PC-3 (cell line): ENCODE results near the gene PRAC1. TPM values are rescaled to one million over a fixed set of nuclear protein-coding genes. Genes with fewer than 3 reads are reported as not detected.
A peak's percentile ranks its signal among the peaks of the same experiment; 100 is the strongest.

Experiments used
- ATAC-seq: fragments of 200-7000 bp; cut with Tn5 transposase; 2 replicates; pipeline ENCODE4 v1.9.1; 2020; ENCODE audit warnings: mild to moderate bottlenecking, moderate library complexity
- BruUV-seq: library from RNA; stranded (reverse); fragments of 400-500 nt; replicated peaks from 2 replicates; lab custom pipeline; 2021; lab: Mats Ljungman, UMichigan
- CTCF ChIA-PET: fragments of 300-600 bp; sonication (Branson Sonifier 250); formaldehyde crosslinking; loops from one replicate; lab custom pipeline; 2022; ENCODE audit warnings: antibody characterized with exemption; lab: Charles Lee
- POLR2A ChIA-PET: fragments of 300-600 bp; sonication (Branson Sonifier 250); formaldehyde crosslinking; loops from one replicate; lab custom pipeline; 2022; ENCODE audit warnings: antibody characterized with exemption; ENCODE audit not compliant: unreplicated experiment; lab: Charles Lee
- DNase-seq: peaks from one replicate; pipeline ENCODE4 v3.0.0-alpha.2; 2015
- H2AFZ ChIP-seq: fragments of 300-600 bp; sonication (generic); 2 replicates; pipeline ENCODE4 v1.6.0; 2016; ENCODE audit warnings: antibody characterized with exemption, low read length
- H3F3A ChIP-seq: fragments of 300-600 bp; sonication (generic); one replicate; pipeline ENCODE4 v1.6.0; 2017; ENCODE audit warnings: antibody characterized with exemption, low read length, control low read depth, mild to moderate bottlenecking; ENCODE audit not compliant: unreplicated experiment
- H3K27ac ChIP-seq: fragments of 300-600 bp; sonication (generic); 2 replicates; pipeline ENCODE4 v1.5.1; 2016; ENCODE audit warnings: mild to moderate bottlenecking, low read length
- H3K27me3 ChIP-seq: fragments of 300-600 bp; sonication (generic); 2 replicates; pipeline ENCODE4 v1.6.1; 2016; ENCODE audit warnings: low read length, mixed read lengths
- H3K36me3 ChIP-seq: fragments of 300-600 bp; sonication (generic); 2 replicates; pipeline ENCODE4 v1.6.1; 2016; ENCODE audit warnings: low read depth, mixed run types, low read length, mixed read lengths
- H3K4me1 ChIP-seq: fragments of 300-600 bp; sonication (generic); 2 replicates; pipeline ENCODE4 v1.5.1; 2016; ENCODE audit warnings: low read length; ENCODE audit not compliant: insufficient read depth
- H3K4me2 ChIP-seq: fragments of 300-600 bp; sonication (generic); 2 replicates; pipeline ENCODE4 v1.6.0; 2016; ENCODE audit warnings: low read length
- H3K4me3 ChIP-seq: fragments of 300-600 bp; sonication (generic); 2 replicates; pipeline ENCODE4 v1.5.1; 2016; ENCODE audit warnings: mild to moderate bottlenecking, low read length, mixed read lengths
- H3K79me2 ChIP-seq: fragments of 300-600 bp; sonication (generic); 2 replicates; pipeline ENCODE4 v1.6.1; 2017; ENCODE audit warnings: low read length, mixed read lengths
- H3K9ac ChIP-seq: fragments of 300-600 bp; sonication (generic); 2 replicates; pipeline ENCODE4 v1.6.0; 2016; ENCODE audit warnings: mild to moderate bottlenecking, low read length
- H3K9me2 ChIP-seq: fragments of 300-600 bp; sonication (generic); replicated peaks from 2 replicates; pipeline ENCODE4 v1.6.1; 2016; ENCODE audit warnings: mixed run types, low read length, mixed read lengths
- H3K9me3 ChIP-seq: fragments of 300-600 bp; sonication (generic); 2 replicates; pipeline ENCODE4 v1.6.1; 2016; ENCODE audit warnings: low read length, mixed read lengths
- H4K20me1 ChIP-seq: fragments of 300-600 bp; sonication (generic); 2 replicates; pipeline ENCODE4 v1.6.1; 2016; ENCODE audit warnings: low read length, mixed read lengths
- EZH2 ChIP-seq: fragments of 300-600 bp; sonication (generic); IDR thresholded peaks from one replicate; pipeline ENCODE4 v1.6.1; 2017; ENCODE audit warnings: antibody characterized with exemption, mild to moderate bottlenecking, low read length; ENCODE audit not compliant: unreplicated experiment
- EZH2phosphoT487 ChIP-seq: fragments of 300-600 bp; sonication (generic); IDR thresholded peaks from 2 replicates; pipeline ENCODE4 v1.6.1; 2018; ENCODE audit warnings: mild to moderate bottlenecking, antibody characterized with exemption, low read length, borderline replicate concordance
- intact Hi-C: fragments of 100-400 bp; cut with micrococcal nuclease; formaldehyde crosslinking; loops from 2 replicates; pipeline ENCODE4 v1.9.0; 2023
- total RNA-seq: library from RNA; depleted of rRNA; stranded (reverse); fragments of >200 nt; gene quantifications from 2 replicates; pipeline ENCODE4 v1.2.3, GENCODE V29; 2014
- TF ChIP-seq, protein P1 (sequence below): fragments of 300-600 bp; sonication (generic); conservative IDR thresholded peaks from 2 replicates; pipeline ENCODE4 v1.5.1; 2017; ENCODE audit warnings: antibody characterized with exemption, low read depth, mild to moderate bottlenecking, low read length

PRAC1 gene
- total RNA-seq, 1 experiment from 2014 or later = 44.4 TPM

DNA sequence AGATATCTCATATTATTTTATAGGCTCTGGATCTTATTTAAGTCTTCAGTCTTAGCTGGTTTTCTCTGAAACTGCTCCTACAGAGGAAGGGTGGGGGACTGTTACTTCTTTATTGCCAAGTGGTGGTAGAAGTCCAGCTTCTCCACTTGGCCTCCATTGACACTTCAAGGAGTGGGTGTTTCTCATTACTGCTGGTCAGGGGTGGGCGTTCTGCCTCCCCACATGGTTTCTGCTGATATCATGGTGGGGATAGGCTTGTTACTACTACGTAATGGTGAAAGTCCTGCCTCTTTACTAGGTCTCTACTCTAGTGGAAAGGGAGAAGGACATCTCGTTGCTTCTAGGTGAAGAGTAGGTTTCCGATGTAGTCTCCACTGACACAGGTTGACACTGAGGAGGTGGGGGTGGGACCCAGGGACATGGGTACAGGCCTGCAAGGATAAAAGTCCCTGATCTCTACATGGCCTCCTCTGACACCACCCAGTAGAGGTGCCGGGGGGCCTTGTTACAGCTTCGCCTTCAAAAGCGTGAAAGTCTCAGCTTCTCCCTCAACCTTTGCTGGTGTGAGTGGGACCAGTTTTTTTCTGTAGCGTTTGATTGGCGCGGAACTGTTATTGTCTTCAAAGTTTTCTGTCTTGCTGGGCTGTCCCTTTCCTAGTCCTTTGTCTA, 20.3 kb downstream of the PRAC1 start:
- no peaks in the 10 kb centered on the region for H3K36me3 ChIP-seq
- no peaks in the 10 kb centered on the region for H3K27me3 ChIP-seq
- H3K4me1 ChIP-seq = no peaks in the 10 kb centered on the region
- BruUV-seq = no TSS peak
- no peaks in the 10 kb centered on the region for H3F3A ChIP-seq
- no peak overlapping the region for H3K9ac ChIP-seq
- DNase-seq (no peak), ATAC-seq (no peak)
- CTCF ChIA-PET = no interaction called here
- no peak overlapping the region for H3K27ac ChIP-seq
- intact Hi-C loops = no loop called here
- H3K4me2 ChIP-seq = no peak overlapping the region
- H2AFZ ChIP-seq = no peak overlapping the region
- H3K9me3 ChIP-seq = no peaks in the 10 kb centered on the region
- no peaks in the 10 kb centered on the region for H4K20me1 ChIP-seq
- H3K4me3 ChIP-seq = no peak overlapping the region
- POLR2A ChIA-PET = interaction anchor here (0.6 to 0.7 kb wide), 2 partner anchors 191 to 312 kb away, joined by 3 to 4 read pairs; partner anchors contain the start of gene ATP5MC1
- no peaks in the 10 kb centered on the region for H3K9me2 ChIP-seq
- TF ChIP-seq EZH2 = no peak
- TF ChIP-seq, protein P1, sequence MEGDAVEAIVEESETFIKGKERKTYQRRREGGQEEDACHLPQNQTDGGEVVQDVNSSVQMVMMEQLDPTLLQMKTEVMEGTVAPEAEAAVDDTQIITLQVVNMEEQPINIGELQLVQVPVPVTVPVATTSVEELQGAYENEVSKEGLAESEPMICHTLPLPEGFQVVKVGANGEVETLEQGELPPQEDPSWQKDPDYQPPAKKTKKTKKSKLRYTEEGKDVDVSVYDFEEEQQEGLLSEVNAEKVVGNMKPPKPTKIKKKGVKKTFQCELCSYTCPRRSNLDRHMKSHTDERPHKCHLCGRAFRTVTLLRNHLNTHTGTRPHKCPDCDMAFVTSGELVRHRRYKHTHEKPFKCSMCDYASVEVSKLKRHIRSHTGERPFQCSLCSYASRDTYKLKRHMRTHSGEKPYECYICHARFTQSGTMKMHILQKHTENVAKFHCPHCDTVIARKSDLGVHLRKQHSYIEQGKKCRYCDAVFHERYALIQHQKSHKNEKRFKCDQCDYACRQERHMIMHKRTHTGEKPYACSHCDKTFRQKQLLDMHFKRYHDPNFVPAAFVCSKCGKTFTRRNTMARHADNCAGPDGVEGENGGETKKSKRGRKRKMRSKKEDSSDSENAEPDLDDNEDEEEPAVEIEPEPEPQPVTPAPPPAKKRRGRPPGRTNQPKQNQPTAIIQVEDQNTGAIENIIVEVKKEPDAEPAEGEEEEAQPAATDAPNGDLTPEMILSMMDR = no peak
- TF ChIP-seq EZH2phosphoT487 = no peak
- H3K79me2 ChIP-seq = no peaks in the 10 kb centered on the region

DNA sequence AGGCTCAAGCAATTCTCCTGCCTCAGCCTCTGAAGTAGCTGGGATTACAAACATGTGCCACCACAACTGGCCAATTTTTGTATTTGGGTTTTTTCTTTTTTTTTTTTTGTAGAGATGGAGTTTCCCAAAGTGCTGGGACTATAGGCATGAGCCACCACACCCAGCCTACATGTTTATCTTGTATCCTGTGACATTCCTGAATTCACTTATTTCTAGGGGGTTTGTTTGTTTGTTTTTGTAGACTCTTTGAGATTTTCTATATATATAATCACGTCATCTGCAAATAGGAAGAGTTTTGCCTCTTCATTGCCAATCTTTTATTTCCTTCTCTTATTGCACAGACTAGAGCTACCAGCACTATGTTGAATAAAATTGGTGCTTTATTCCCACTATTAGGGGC, 29.1 kb downstream of the PRAC1 start:
- intact Hi-C loops = no loop called here
- no peak overlapping the region for H3K27ac ChIP-seq
- BruUV-seq = no TSS peak
- TF ChIP-seq EZH2phosphoT487 (no peak), EZH2 (no peak)
- TF ChIP-seq, protein P1 = no peak
- H4K20me1 ChIP-seq = no peaks in the 10 kb centered on the region
- no peaks in the 10 kb centered on the region for H3K36me3 ChIP-seq
- no peaks in the 10 kb centered on the region for H3K79me2 ChIP-seq
- no peak for DNase-seq
- H2AFZ ChIP-seq = no peak overlapping the region
- ATAC-seq = peak; percentile 67
- ChIA-PET CTCF (interaction anchor here (0.7 kb wide), 2 partner anchors 15 to 200 kb away, joined by 6 to 7 read pairs; partner anchors contain the start of gene ATP5MC1), POLR2A (no interaction called here)
- no peak overlapping the region for H3K4me3 ChIP-seq
- no peak overlapping the region for H3K9ac ChIP-seq
- H3K9me2 ChIP-seq = no peaks in the 10 kb centered on the region
- H3K27me3 ChIP-seq = no peaks in the 10 kb centered on the region
- no peaks in the 10 kb centered on the region for H3F3A ChIP-seq
- H3K4me2 ChIP-seq = no peak overlapping the region
- H3K4me1 ChIP-seq = no peaks in the 10 kb centered on the region
- H3K9me3 ChIP-seq = no peaks in the 10 kb centered on the region

DNA sequence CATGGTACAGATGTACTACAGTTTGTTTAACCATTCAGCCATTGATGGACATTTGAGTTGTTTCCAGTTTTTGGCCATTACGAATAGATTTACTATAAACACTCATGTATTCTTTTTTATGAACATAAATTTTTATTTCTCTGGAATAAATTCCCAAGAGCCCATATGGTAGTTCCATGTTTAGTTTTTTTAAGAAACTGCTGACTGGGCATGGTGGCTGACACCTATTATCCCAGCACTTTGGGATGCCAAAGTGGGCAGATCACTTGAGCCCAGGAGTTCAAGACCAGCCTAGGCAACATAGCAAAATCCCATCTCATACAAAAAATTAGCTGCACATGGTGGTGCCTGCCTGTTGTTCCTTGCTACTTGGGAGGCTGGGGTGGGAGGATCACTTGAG, 30.3 kb downstream of the PRAC1 start:
- Histone ChIP-seq H3K79me2 (no peaks in the 10 kb centered on the region), H3F3A (no peaks in the 10 kb centered on the region), H4K20me1 (no peaks in the 10 kb centered on the region), H3K4me2 (no peak overlapping the region), H3K27me3 (no peaks in the 10 kb centered on the region), H3K9me3 (no peaks in the 10 kb centered on the region), H3K9ac (no peak overlapping the region), H3K36me3 (no peaks in the 10 kb centered on the region), H3K4me3 (no peak overlapping the region), H3K9me2 (no peaks in the 10 kb centered on the region), H3K4me1 (no peaks in the 10 kb centered on the region), H2AFZ (no peak overlapping the region), H3K27ac (no peak overlapping the region)
- no peak for TF ChIP-seq EZH2phosphoT487
- TF ChIP-seq, protein P1 = no peak
- no peak for TF ChIP-seq EZH2
- ChIA-PET CTCF (no interaction called here), POLR2A (no interaction called here)
- BruUV-seq = no TSS peak
- intact Hi-C loops = no loop called here
- ATAC-seq = no peak
- DNase-seq = no peak
